Transverse colon (tissue), 3 donors: Measurements from ENCODE around the gene ENDOD1.

Experiments used
- POLR2A ChIP-seq: fragments of 450-650 bp; IDR thresholded peaks from one replicate; pipeline ENCODE4 v1.6.1; 2016; ENCODE audit warnings: antibody characterized with exemption, mild to moderate bottlenecking, moderate library complexity
- TF ChIP-seq, protein P1 (sequence below), 5 experiments: fragments of 200-600 bp in 3 of 5; fragments of 450-650 bp in 2 of 5; sonication (generic) in 3 of 5; IDR thresholded peaks; 1 replicate in 2 of 5; 2 replicates in 3 of 5; pipeline ENCODE4 v1.5.1; 2016 to 2017; ENCODE audit warnings: antibody characterized with exemption in 5 of 5, inconsistent platforms in 3 of 5, mild to moderate bottlenecking in 2 of 5, moderate library complexity in 1 of 5

GRCh38 chr11:95059046-95059445, 30.6 kb upstream of the ENDOD1 start:
- TF ChIP-seq, protein P1, sequence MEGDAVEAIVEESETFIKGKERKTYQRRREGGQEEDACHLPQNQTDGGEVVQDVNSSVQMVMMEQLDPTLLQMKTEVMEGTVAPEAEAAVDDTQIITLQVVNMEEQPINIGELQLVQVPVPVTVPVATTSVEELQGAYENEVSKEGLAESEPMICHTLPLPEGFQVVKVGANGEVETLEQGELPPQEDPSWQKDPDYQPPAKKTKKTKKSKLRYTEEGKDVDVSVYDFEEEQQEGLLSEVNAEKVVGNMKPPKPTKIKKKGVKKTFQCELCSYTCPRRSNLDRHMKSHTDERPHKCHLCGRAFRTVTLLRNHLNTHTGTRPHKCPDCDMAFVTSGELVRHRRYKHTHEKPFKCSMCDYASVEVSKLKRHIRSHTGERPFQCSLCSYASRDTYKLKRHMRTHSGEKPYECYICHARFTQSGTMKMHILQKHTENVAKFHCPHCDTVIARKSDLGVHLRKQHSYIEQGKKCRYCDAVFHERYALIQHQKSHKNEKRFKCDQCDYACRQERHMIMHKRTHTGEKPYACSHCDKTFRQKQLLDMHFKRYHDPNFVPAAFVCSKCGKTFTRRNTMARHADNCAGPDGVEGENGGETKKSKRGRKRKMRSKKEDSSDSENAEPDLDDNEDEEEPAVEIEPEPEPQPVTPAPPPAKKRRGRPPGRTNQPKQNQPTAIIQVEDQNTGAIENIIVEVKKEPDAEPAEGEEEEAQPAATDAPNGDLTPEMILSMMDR (IDR thresholded peaks at IDR 0.05): no peak
- TF ChIP-seq POLR2A: no peak
